NB4 (cell line): Measurements from ENCODE around the gene TSPAN15.

Source experiments
- CTCF ChIP-seq: IDR thresholded peaks from one replicate; pipeline ENCODE4 v1.5.1; 2012; ENCODE audit warnings: low read depth, low read length
- POLR2A ChIP-seq: IDR thresholded peaks from 2 replicates; pipeline ENCODE4 v1.6.1; 2011; ENCODE audit warnings: mild to moderate bottlenecking; ENCODE audit not compliant: insufficient read length; ENCODE audit errors: extremely low read depth

- TF ChIP-seq CTCF: no peak
- no peak for TF ChIP-seq POLR2A
Observed at GRCh38 chr10:69445041-69445440, 6.2 kb upstream of the TSPAN15 start.
